Adrenal gland (tissue), 12 donors: ENCODE results near the gene PACRG. TPM values are rescaled to one million over a fixed set of nuclear protein-coding genes. Genes with fewer than 3 reads are reported as not detected.

Source experiments
- DNase-seq, 7 donors: peaks; one replicate each; pipeline ENCODE4 v3.0.0-alpha.2; 2019 to 2020
- H3K27ac ChIP-seq, 5 donors: fragments of 200-600 bp; sonication (generic) in 4 of 5; 1 replicate in 3 of 5; 2 replicates in 2 of 5; pipeline versions ENCODE4 v1.5.1 to v1.8.0; 2016 to 2020; ENCODE audit warnings: mild to moderate bottlenecking in 1 of 5
- H3K27me3 ChIP-seq: fragments of 200-600 bp; 2 replicates; pipeline ENCODE4 v1.8.0; 2021
- H3K36me3 ChIP-seq, 2 donors: fragments of 200-600 bp; replicated peaks in 1 of 2; 1 replicate in 1 of 2; 2 replicates in 1 of 2; pipeline versions ENCODE4 v1.5.1 to v1.8.0; 2018 to 2022
- H3K4me1 ChIP-seq, 2 donors: fragments of 200-600 bp; replicated peaks in 1 of 2; 1 replicate in 1 of 2; 2 replicates in 1 of 2; pipeline versions ENCODE4 v1.5.1 to v1.8.0; 2018 to 2021
- H3K4me3 ChIP-seq, 4 donors: fragments of 200-600 bp; sonication (generic) in 3 of 4; one replicate each; pipeline ENCODE4 v1.5.1; 2016 to 2018
- H3K9me3 ChIP-seq, 3 donors: fragments of 200-600 bp; sonication (generic) in 1 of 3; replicated peaks in 1 of 3; 1 replicate in 2 of 3; 2 replicates in 1 of 3; pipeline versions ENCODE4 v1.5.1 to v1.8.0; 2016 to 2021
- CTCF ChIP-seq, 6 experiments: fragments of 450-650 bp in 4 of 6; fragments of 200-600 bp in 2 of 6; sonication (generic) in 1 of 6; IDR thresholded peaks; 1 replicate in 5 of 6; 2 replicates in 1 of 6; pipeline versions ENCODE4 v1.5.1 to v1.8.0; 2016 to 2021; ENCODE audit warnings: antibody characterized with exemption in 6 of 6, mild to moderate bottlenecking in 2 of 6, moderate library complexity in 1 of 6
- POLR2A ChIP-seq, 2 donors: fragments of 450-650 bp; IDR thresholded peaks; one replicate each; pipeline ENCODE4 v1.6.1; 2017; ENCODE audit warnings: antibody characterized with exemption in 2 of 2, mild to moderate bottlenecking in 2 of 2, moderate library complexity in 1 of 2
- WGBS, 4 donors: extraction: QIAGEN DNeasy Blood & Tissue Kit in 2 of 4; methylation state at CpG; one replicate each; pipeline versions ENCODE4 v1.1.5 to v1.1.7; 2013 to 2017; 5-methylcytosine and 5-hydroxymethylcytosine counted together
- intact Hi-C, 2 donors: fragments of 100-400 bp; cut with DNase I; formaldehyde crosslinking; loops; one replicate each; pipeline versions ENCODE4 v1.14.1 to v1.15.0; 2022 to 2023
- polyA plus RNA-seq, 3 donors: library from polyadenylated mRNA; stranded (reverse); fragments of 200-250 nt in 2 of 3; fragments of 350-450 nt in 1 of 3; fragmentation: Illumina TruSeq in 1 of 3; extraction: RNeasy Lipid Tissue Mini Kit (QIAGEN cat#74804) in 1 of 3; gene quantifications; one replicate each; pipeline ENCODE4 v1.2.3, GENCODE V29; 2013 to 2014
- total RNA-seq, 9 donors: library from RNA; depleted of rRNA in 4 of 9; stranded (reverse); fragments of >200 nt in 4 of 9; fragments of 120-200 nt in 1 of 9; fragmentation: NEBNext Ultra II Directional in 1 of 9; extraction: Animal tissue kit (Norgen Biotek cat#: 25700) in 1 of 9; gene quantifications; one replicate each; pipeline versions ENCODE4 v1.1.0 to v1.2.4, GENCODE V29; 2013 to 2023
- donor health status: healthy with polysubstance abuse.
- donor health status: Bipolar disorder and iron deficiency.
- donor health status: DM: yes; HTN: yes; CAD: no.
- donor health status: DM: no; HTN: no; CAD: no.
- donor health status: DM: no; HTN: no; CAD: no.
- donor health status: DM: yes; HTN: yes; CAD: no.

PACRG gene
- total and polyA plus RNA-seq, 12 donors: 0.18 to 6.1 (median 1.4) TPM

DNA sequence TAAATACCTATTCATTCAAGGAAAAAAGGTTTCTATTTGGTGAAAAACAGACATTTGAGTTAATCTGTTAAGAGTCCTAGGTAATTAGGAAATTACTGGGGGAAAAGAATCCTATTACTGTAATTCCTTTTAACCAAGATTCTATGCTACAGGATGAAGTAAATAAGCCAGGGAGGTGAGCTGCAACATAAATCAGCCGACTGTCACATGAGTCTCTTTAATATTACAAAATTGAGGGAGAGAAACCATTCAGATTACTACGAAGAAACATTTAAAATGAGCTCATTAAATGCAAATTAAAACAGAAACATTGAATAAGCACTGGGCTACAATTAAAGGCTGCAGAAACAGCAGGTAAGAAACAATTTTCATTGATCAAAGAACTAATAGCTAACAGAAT is 5.5 kb upstream of the PACRG start:
- Histone ChIP-seq H3K27me3 (no peaks in the 10 kb centered on the region), H3K27ac (no peak overlapping the region), H3K36me3 (no peaks in the 10 kb centered on the region), H3K4me3 (no peak overlapping the region), H3K9me3 (no peaks in the 10 kb centered on the region), H3K4me1 (peaks cover 5 to 15% of the 10 kb centered on the region in 2 donors)
- DNase-seq: no peak
- WGBS, 4 donors: 83 to 90% (median 87%) methylated on average over 2 of the region's 2 CpGs
- intact Hi-C loops: no loop called here
- TF ChIP-seq CTCF (IDR thresholded peaks at IDR 0.05) (no peak), POLR2A (IDR thresholded peaks at IDR 0.05) (no peak)

GRCh38 chr6:162722633-162723032 is 5.1 kb upstream of the PACRG start:
- Histone ChIP-seq H3K27ac (no peak overlapping the region), H3K9me3 (no peaks in the 10 kb centered on the region), H3K36me3 (no peaks in the 10 kb centered on the region), H3K27me3 (no peaks in the 10 kb centered on the region), H3K4me3 (no peak overlapping the region), H3K4me1 (peaks cover 5 to 15% of the 10 kb centered on the region in 2 donors)
- DNase-seq: no peak
- TF ChIP-seq POLR2A (IDR thresholded peaks at IDR 0.05): no peak
- TF ChIP-seq CTCF (IDR thresholded peaks at IDR 0.05): no peak
- 89 to 95% (median 91%) methylated on average over 1 of the region's 1 CpG for WGBS, 4 donors
- intact Hi-C loops: no loop called here

DNA sequence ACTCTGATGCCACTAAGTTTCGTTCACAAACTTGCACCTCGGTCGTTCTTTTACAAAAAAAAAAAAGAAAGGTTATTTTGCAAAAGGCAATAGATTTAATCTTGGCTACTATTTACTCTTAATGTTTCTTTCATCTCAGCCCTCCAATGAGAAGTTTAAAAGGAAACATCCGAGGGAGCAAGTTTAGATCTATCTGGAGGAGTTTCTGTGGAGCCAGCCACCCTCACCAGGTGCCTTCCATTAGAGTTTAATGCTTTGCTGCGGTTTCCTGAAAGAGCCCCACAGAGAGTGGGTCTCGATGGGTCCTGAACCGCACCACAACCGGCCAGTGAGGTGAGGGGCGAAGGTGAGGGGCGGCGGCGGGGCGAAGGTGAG is 840 bp upstream of the PACRG start:
- 10 to 21% (median 15%) methylated on average over 5 to 13 of the region's 13 CpGs for WGBS, 4 donors
- H3K27ac ChIP-seq: peak overlapping the region in 3 of 5 donors; percentile 83 to 86 (median 85)
- intact Hi-C loops: no loop called here
- no peaks in the 10 kb centered on the region for H3K9me3 ChIP-seq
- no peaks in the 10 kb centered on the region for H3K36me3 ChIP-seq
- DNase-seq: peak in 2 of 7 donors; percentile 7 to 17
- no peaks in the 10 kb centered on the region for H3K27me3 ChIP-seq
- TF ChIP-seq POLR2A (IDR thresholded peaks at IDR 0.05) (no peak), CTCF (IDR thresholded peaks at IDR 0.05) (no peak)
- peaks cover 5 to 9% of the 10 kb centered on the region in 2 donors for H3K4me1 ChIP-seq
- H3K4me3 ChIP-seq: peak overlapping the region in 3 of 4 donors; percentile 71 to 99 (median 81)

- intact Hi-C loops: no loop called here
- peak in 4 of 7 donors; percentile 5 to 55 (median 24) for DNase-seq
Measured at GRCh38 chr6:162728197-162728596, 423 bp downstream of the PACRG start.

More at GRCh38 chr6:162728197-162728596, 423 bp downstream of the PACRG start:
- Histone ChIP-seq H3K4me1 (peaks cover 5 to 9% of the 10 kb centered on the region in 2 donors), H3K4me3 (peak overlapping the region in 2 of 4 donors; percentile 81 to 99), H3K27me3 (no peaks in the 10 kb centered on the region), H3K9me3 (no peaks in the 10 kb centered on the region), H3K27ac (peak overlapping the region in 3 of 5 donors; percentile 42 to 61 (median 43)), H3K36me3 (no peaks in the 10 kb centered on the region)
- TF ChIP-seq POLR2A (IDR thresholded peaks at IDR 0.05) (no peak), CTCF (IDR thresholded peaks at IDR 0.05) (no peak)
- 20 to 25% (median 23%) methylated on average over 7 of the region's 7 CpGs for WGBS, 4 donors
